Liver (tissue), 5 donors: Measurements from ENCODE around the gene SUMO1. TPM values are rescaled to one million over a fixed set of nuclear protein-coding genes. Genes with fewer than 3 reads are reported as not detected.
A peak's percentile ranks its signal among the peaks of the same experiment; 100 is the strongest.

ENCODE experiments used
- polyA plus RNA-seq, 2 donors: library from polyadenylated mRNA; stranded (reverse) in 1 of 2; unstranded in 1 of 2; fragments of 200-250 nt in 1 of 2; fragments of >200 nt in 1 of 2; fragmentation: Nextera tagmentation in 1 of 2; extraction: Ambion mirVana in 1 of 2; gene quantifications; one replicate each; pipeline versions ENCODE4 v1.2.1 to v1.2.3, GENCODE V29; 2013 to 2015
- small RNA-seq: library from RNA; depleted of rRNA; stranded (forward); fragments of <200 nt; gene quantifications from one replicate; pipeline ENCODE3, GENCODE V24; 2014
- total RNA-seq, 2 donors: library from RNA; depleted of rRNA; stranded (reverse); fragments of >200 nt; gene quantifications; one replicate each; pipeline ENCODE4 v1.2.3, GENCODE V29; 2014
- donor health status: healthy.
- donor health status: healthy.
- donor health status: healthy.

Gene SUMO1
- total and polyA plus RNA-seq, 4 donors, result 42.7 to 139 (median 51.4) TPM

Small RNAs within 50 kb of the gene (small RNA-seq; reads per million reads assigned to genes)
- not detected for gene AC079354.2
- gene RF00575, result not detected
- gene SNORD70, result 191 reads per million, percentile 98 among the genes with 10 or more reads in this experiment

Other genes starting within 250 kb of the SUMO1 start
- gene FZD7, start 204.7 kb downstream of the SUMO1 start, total RNA-seq, result 1 to 10 TPM; 1.3 to 1.5 TPM
- under 1 TPM; 0.21 to 0.53 TPM for gene FZD7, start 204.7 kb downstream of the SUMO1 start, polyA plus RNA-seq
- under 1 TPM; under 0.01 to 0.50 TPM for gene KIAA2012, start 165.3 kb downstream of the SUMO1 start, total RNA-seq
- gene KIAA2012, start 165.3 kb downstream of the SUMO1 start, polyA plus RNA-seq, result under 1 TPM; 0.35 to 0.61 TPM
- gene NOP58, start 27.2 kb upstream of the SUMO1 start, total RNA-seq, result 10 to 100 TPM; 35.2 to 54.1 TPM
- 10 to 100 TPM; 20.7 to 38.4 TPM for gene NOP58, start 27.2 kb upstream of the SUMO1 start, polyA plus RNA-seq
- 10 to 100 TPM in 1 of 2 donors, 1 to 10 TPM in 1; 9.9 to 16.2 TPM for gene BMPR2, start 137.7 kb upstream of the SUMO1 start, total RNA-seq
- 1 to 10 TPM; 4.3 to 5.5 TPM for gene BMPR2, start 137.7 kb upstream of the SUMO1 start, polyA plus RNA-seq